ENCODE measurements around the gene MBD3L1. TPM values are rescaled to one million over a fixed set of nuclear protein-coding genes. Genes with fewer than 3 reads are reported as not detected.
A peak's percentile ranks its signal among the peaks of the same experiment; 100 is the strongest.

The MBD3L1 gene
- total RNA-seq, 1 experiment from 2014 or later = not detected

DNA sequence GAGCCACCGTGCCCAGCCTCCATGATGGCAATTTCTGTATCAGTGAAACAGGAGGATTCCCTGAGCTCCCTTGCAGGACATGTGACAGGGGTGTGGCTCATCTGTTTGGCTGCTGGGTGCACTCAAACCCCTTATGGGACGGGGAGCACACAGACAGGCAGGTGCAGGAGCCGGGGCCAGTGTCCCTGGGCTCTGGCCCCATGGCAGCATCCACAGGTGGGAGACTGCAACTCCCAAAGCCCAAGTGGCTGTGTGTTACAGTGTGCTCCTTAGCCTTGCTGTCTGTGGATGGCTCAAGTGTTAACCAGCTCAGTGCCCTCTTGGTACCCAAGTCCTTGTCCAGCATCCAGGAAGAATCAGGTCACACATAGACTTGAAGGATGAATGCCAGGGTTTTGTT, 14.6 kb downstream of the MBD3L1 start:
- Histone ChIP-seq H3K9me2 (ENCODE audit: insufficient read depth) (no peaks in the 10 kb centered on the region), H3K36me3 (ENCODE audit: low read depth) (no peaks in the 10 kb centered on the region), H3K27ac (no peak overlapping the region), H4K20me1 (ENCODE audit: insufficient read depth) (no peaks in the 10 kb centered on the region), H3K9me3 (ENCODE audit: insufficient read depth, low read depth) (0 out of 2 replicates have a peak, but pooled peaks cover 2% of the 10 kb centered on the region), H3K4me1 (replicated peaks; ENCODE audit: insufficient read depth) (no peaks in the 10 kb centered on the region), H3K27me3 (ENCODE audit: insufficient read depth, low read depth) (no peaks in the 10 kb centered on the region), H3K4me3 (no peak overlapping the region), H3K79me2 (ENCODE audit: low read depth) (no peaks in the 10 kb centered on the region), H2AFZ (no peak overlapping the region), H3F3A (ENCODE audit: insufficient read depth, low read depth) (no peaks in the 10 kb centered on the region), H3K4me2 (no peak overlapping the region)
- CTCF ChIA-PET = no interaction called here
- intact Hi-C loops (cut with micrococcal nuclease; ENCODE audit: unreplicated experiment) = no loop called here
- POLR2A ChIA-PET (ENCODE audit: unreplicated experiment) = no interaction called here
- TF ChIP-seq, protein P1, sequence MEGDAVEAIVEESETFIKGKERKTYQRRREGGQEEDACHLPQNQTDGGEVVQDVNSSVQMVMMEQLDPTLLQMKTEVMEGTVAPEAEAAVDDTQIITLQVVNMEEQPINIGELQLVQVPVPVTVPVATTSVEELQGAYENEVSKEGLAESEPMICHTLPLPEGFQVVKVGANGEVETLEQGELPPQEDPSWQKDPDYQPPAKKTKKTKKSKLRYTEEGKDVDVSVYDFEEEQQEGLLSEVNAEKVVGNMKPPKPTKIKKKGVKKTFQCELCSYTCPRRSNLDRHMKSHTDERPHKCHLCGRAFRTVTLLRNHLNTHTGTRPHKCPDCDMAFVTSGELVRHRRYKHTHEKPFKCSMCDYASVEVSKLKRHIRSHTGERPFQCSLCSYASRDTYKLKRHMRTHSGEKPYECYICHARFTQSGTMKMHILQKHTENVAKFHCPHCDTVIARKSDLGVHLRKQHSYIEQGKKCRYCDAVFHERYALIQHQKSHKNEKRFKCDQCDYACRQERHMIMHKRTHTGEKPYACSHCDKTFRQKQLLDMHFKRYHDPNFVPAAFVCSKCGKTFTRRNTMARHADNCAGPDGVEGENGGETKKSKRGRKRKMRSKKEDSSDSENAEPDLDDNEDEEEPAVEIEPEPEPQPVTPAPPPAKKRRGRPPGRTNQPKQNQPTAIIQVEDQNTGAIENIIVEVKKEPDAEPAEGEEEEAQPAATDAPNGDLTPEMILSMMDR (conservative IDR thresholded peaks at IDR 0.05) = no peak
- no peak for TF ChIP-seq EZH2 (IDR thresholded peaks at IDR 0.05; ENCODE audit: low read depth)
- BruUV-seq (replicated peaks) = TSS peak; percentile 23
- no peak for DNase-seq

DNA sequence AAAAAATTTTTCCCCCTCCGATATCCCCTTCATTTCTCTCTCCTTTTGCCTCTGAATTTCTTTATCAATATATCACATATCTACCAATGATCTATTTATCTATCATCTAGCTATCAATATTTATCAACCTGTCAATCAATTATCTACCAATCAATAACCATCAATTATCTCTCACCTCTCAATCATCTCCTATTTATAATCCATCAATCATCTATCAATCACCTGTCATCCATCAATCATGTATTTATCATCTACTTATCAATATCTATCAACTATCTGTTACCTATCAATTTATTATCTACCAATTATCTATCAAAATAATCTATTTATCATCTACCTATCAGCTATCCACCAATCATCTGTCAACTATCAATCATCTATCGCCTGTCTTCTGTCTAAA, 17.1 kb downstream of the MBD3L1 start:
- intact Hi-C loops (cut with micrococcal nuclease; ENCODE audit: unreplicated experiment) = no loop called here
- Histone ChIP-seq H2AFZ (no peak overlapping the region), H3K27me3 (ENCODE audit: insufficient read depth, low read depth) (no peaks in the 10 kb centered on the region), H3K4me3 (no peak overlapping the region), H3K27ac (no peak overlapping the region), H3K9me3 (ENCODE audit: insufficient read depth, low read depth) (0 out of 2 replicates have a peak, but pooled peaks cover 2% of the 10 kb centered on the region), H3K4me2 (no peak overlapping the region), H3F3A (ENCODE audit: insufficient read depth, low read depth) (no peaks in the 10 kb centered on the region), H4K20me1 (ENCODE audit: insufficient read depth) (no peaks in the 10 kb centered on the region), H3K36me3 (ENCODE audit: low read depth) (no peaks in the 10 kb centered on the region), H3K9me2 (ENCODE audit: insufficient read depth) (no peaks in the 10 kb centered on the region), H3K79me2 (ENCODE audit: low read depth) (no peaks in the 10 kb centered on the region), H3K4me1 (replicated peaks; ENCODE audit: insufficient read depth) (no peaks in the 10 kb centered on the region)
- POLR2A ChIA-PET (ENCODE audit: unreplicated experiment) = no interaction called here
- TF ChIP-seq, protein P1 (conservative IDR thresholded peaks at IDR 0.05) = no peak
- no peak for TF ChIP-seq EZH2 (IDR thresholded peaks at IDR 0.05; ENCODE audit: low read depth)
- BruUV-seq (replicated peaks) = no TSS peak
- CTCF ChIA-PET = no interaction called here
- no peak for DNase-seq

GRCh38 chr19:8850488-8850887, 18.3 kb downstream of the MBD3L1 start:
- Histone ChIP-seq H3K4me1 (replicated peaks; ENCODE audit: insufficient read depth) (no peaks in the 10 kb centered on the region), H3F3A (ENCODE audit: insufficient read depth, low read depth) (no peaks in the 10 kb centered on the region), H3K27me3 (ENCODE audit: insufficient read depth, low read depth) (no peaks in the 10 kb centered on the region), H3K9me3 (ENCODE audit: insufficient read depth, low read depth) (0 out of 2 replicates have a peak, but pooled peaks cover 2% of the 10 kb centered on the region), H3K36me3 (ENCODE audit: low read depth) (no peaks in the 10 kb centered on the region), H3K4me3 (no peak overlapping the region), H3K79me2 (ENCODE audit: low read depth) (no peaks in the 10 kb centered on the region), H2AFZ (no peak overlapping the region), H3K9me2 (ENCODE audit: insufficient read depth) (no peaks in the 10 kb centered on the region), H4K20me1 (ENCODE audit: insufficient read depth) (no peaks in the 10 kb centered on the region), H3K27ac (no peak overlapping the region), H3K4me2 (no peak overlapping the region)
- CTCF ChIA-PET = no interaction called here
- intact Hi-C loops (cut with micrococcal nuclease; ENCODE audit: unreplicated experiment) = no loop called here
- no peak for TF ChIP-seq EZH2 (IDR thresholded peaks at IDR 0.05; ENCODE audit: low read depth)
- TF ChIP-seq, protein P1 (conservative IDR thresholded peaks at IDR 0.05) = no peak
- POLR2A ChIA-PET (ENCODE audit: unreplicated experiment) = no interaction called here
- BruUV-seq (replicated peaks) = no TSS peak
- no peak for DNase-seq

All from PC-9 (cell line).